Endothelial cell of umbilical vein (primary cell): Measurements from ENCODE around the gene SHISA5. TPM values are rescaled to one million over a fixed set of nuclear protein-coding genes. Genes with fewer than 3 reads are reported as not detected.
"Not testable (repeated sequence)": the region's sequence is repeated elsewhere in the genome, so short reads cannot be mapped to it uniquely, and the experiment has no call there.

ENCODE experiments used
- BruUV-seq: library from RNA; stranded (reverse); fragments of 400-500 nt; replicated peaks from 2 replicates; lab custom pipeline; 2021; lab: Mats Ljungman, UMichigan
- CTCF ChIA-PET: fragments of 300-600, 350-600 bp; sonication (Branson Sonifier 250); formaldehyde crosslinking; loops from one replicate; lab custom pipeline; 2021; ENCODE audit warnings: antibody characterized with exemption, inconsistent platforms; lab: Charles Lee
- POLR2A ChIA-PET: fragments of 300-600, 350-600 bp; sonication (Branson Sonifier 250); formaldehyde crosslinking; loops from one replicate; lab custom pipeline; 2021; ENCODE audit warnings: antibody characterized with exemption, inconsistent platforms; lab: Charles Lee
- DNase-seq: peaks from one replicate; pipeline ENCODE4 v3.0.0-alpha.2; 2011; ENCODE audit warnings: low read depth, low spot score
- FAIRE-seq: peaks from 2 replicates; lab custom pipeline; 2011; peaks lifted over from hg19 to GRCh38; lab: Jason Lieb, UNC
- H2AFZ ChIP-seq: 2 replicates; pipeline ENCODE4 v1.6.0; 2012; ENCODE audit warnings: low read depth, low read length, control low read depth, inconsistent platforms
- H3K27ac ChIP-seq: 2 replicates; pipeline ENCODE4 v1.5.1; 2011; ENCODE audit warnings: low read depth, mild to moderate bottlenecking, control low read depth, low read length, moderate library complexity; ENCODE audit not compliant: insufficient read depth
- H3K27me3 ChIP-seq, 2 experiments: 2 replicates each; pipeline versions ENCODE4 v1.6.0 to v1.6.1; 2011; ENCODE audit warnings: low read length in 2 of 2, mixed read lengths in 1 of 2; ENCODE audit not compliant: control insufficient read depth in 2 of 2, insufficient read depth in 2 of 2
- H3K36me3 ChIP-seq, 2 experiments: 2 replicates in 1 of 2; 3 replicates in 1 of 2; pipeline ENCODE4 v1.5.1; 2011; ENCODE audit warnings: low read length in 2 of 2, mild to moderate bottlenecking in 1 of 2, moderate library complexity in 1 of 2; ENCODE audit not compliant: control insufficient read depth in 2 of 2, insufficient read depth in 2 of 2; ENCODE audit errors: extremely low read depth in 1 of 2
- H3K4me1 ChIP-seq: 3 replicates; pipeline ENCODE4 v1.5.1; 2011; ENCODE audit warnings: mild to moderate bottlenecking, low read length; ENCODE audit not compliant: control insufficient read depth, insufficient read depth; ENCODE audit errors: extremely low read depth
- H3K4me2 ChIP-seq: 2 replicates; pipeline ENCODE4 v1.6.1; 2011; ENCODE audit warnings: low read length, control low read depth, mixed read lengths; ENCODE audit not compliant: insufficient read depth
- H3K4me3 ChIP-seq, 3 experiments: fragments of 200-600 bp in 1 of 3; sonication (generic), shearing (Covaris generic) in 1 of 3; replicated peaks in 1 of 3; 2 replicates each; pipeline ENCODE4 v1.5.1; 2011 to 2016; ENCODE audit warnings: control low read depth in 3 of 3, low read length in 3 of 3, mild to moderate bottlenecking in 2 of 3, inconsistent platforms in 1 of 3, low read depth in 1 of 3, moderate library complexity in 1 of 3; ENCODE audit not compliant: insufficient read depth in 1 of 3
- H3K79me2 ChIP-seq: 2 replicates; pipeline ENCODE4 v1.6.0; 2012; ENCODE audit warnings: low read length, inconsistent platforms; ENCODE audit not compliant: control insufficient read depth, insufficient read depth
- H3K9ac ChIP-seq: replicated peaks from 2 replicates; pipeline ENCODE3; 2011; ENCODE audit warnings: low read length, control low read depth; ENCODE audit not compliant: insufficient read depth; ENCODE audit errors: extremely low read depth
- H3K9me1 ChIP-seq: replicated peaks from 3 replicates; pipeline ENCODE4 v1.6.0; 2011; ENCODE audit warnings: mild to moderate bottlenecking, low read length; ENCODE audit not compliant: control insufficient read depth, insufficient read depth; ENCODE audit errors: extremely low read depth
- H3K9me3 ChIP-seq: replicated peaks from 2 replicates; pipeline ENCODE4 v1.5.1; 2012; ENCODE audit warnings: low read length, inconsistent platforms; ENCODE audit not compliant: control insufficient read depth, insufficient read depth
- H4K20me1 ChIP-seq: replicated peaks from 2 replicates; pipeline ENCODE3; 2011; ENCODE audit warnings: mild to moderate bottlenecking, low read length; ENCODE audit not compliant: control insufficient read depth, insufficient read depth; ENCODE audit errors: extremely low read depth
- CTCF ChIP-seq, 2 donors: IDR thresholded peaks; 1 replicate in 1 of 2; 2 replicates in 1 of 2; pipeline ENCODE4 v1.5.1; 2011; ENCODE audit warnings: low read length in 2 of 2, mild to moderate bottlenecking in 2 of 2, moderate library complexity in 2 of 2, control low read depth in 1 of 2, inconsistent platforms in 1 of 2, low read depth in 1 of 2; ENCODE audit not compliant: insufficient read depth in 1 of 2; ENCODE audit errors: extremely low read depth in 1 of 2
- dilution Hi-C: fragments of 300-500 bp; cut with MboI; formaldehyde crosslinking; loops from one replicate; pipeline ENCODE4 v1.15.0; 2019; ENCODE audit warnings: low sequenced_read_pairs; ENCODE audit not compliant: extremely low pct_ligation_motif_present
- intact Hi-C: fragments of 100-400 bp; cut with micrococcal nuclease; formaldehyde crosslinking; loops from one replicate; pipeline ENCODE4 v1.10.0; 2022
- polyA plus RNA-seq, 4 experiments: library from polyadenylated mRNA; depleted of rRNA in 3 of 4; stranded (reverse) in 3 of 4; unstranded in 1 of 4; fragments of >200 nt; gene quantifications; 2 replicates each; pipeline versions ENCODE4 v1.2.1 to v1.2.3, GENCODE V29; 2011 to 2012; ENCODE audit warnings: missing spikeins in 1 of 4
- total RNA-seq: library from RNA; stranded (reverse); gene quantifications from 2 replicates; pipeline ENCODE4 v1.2.3, GENCODE V29; 2021

Gene SHISA5
- total and polyA plus RNA-seq, 2 donors (not counting 3 experiments of a cell fraction or from before 2014, with no cell fraction given): 205 to 320 TPM

- dilution Hi-C loops: no loop called here
- Histone ChIP-seq H3K9me3 (no peaks in the 10 kb centered on the region), H2AFZ (no peak overlapping the region), H3K4me1 (no peaks in the 10 kb centered on the region), H3K27me3 (no peaks in the 10 kb centered on the region), H3K4me3 (no peak overlapping the region), H3K27ac (no peak overlapping the region), H3K4me2 (no peak overlapping the region), H3K9ac (no peak overlapping the region), H3K9me1 (no peaks in the 10 kb centered on the region), H3K79me2 (no peaks in the 10 kb centered on the region), H4K20me1 (no peaks in the 10 kb centered on the region), H3K36me3 (peaks cover 0 to 4% of the 10 kb centered on the region in 2 experiments)
- intact Hi-C loops: no loop called here
- DNase-seq: no peak
- peak; percentile 55 for FAIRE-seq
- POLR2A ChIA-PET: no interaction called here
- no peak for TF ChIP-seq CTCF (IDR thresholded peaks at IDR 0.05; ENCODE audit: extremely low read depth in 1 of 2, insufficient read depth in 1 of 2, low read depth in 1 of 2, low read length in 2 of 2)
- BruUV-seq: no TSS peak
- CTCF ChIA-PET: no interaction called here
Observed at GRCh38 chr3:48486952-48487351, 17.0 kb downstream of the SHISA5 start.

GRCh38 chr3:48482822-48483221 is 21.2 kb downstream of the SHISA5 start:
- H3K27me3 ChIP-seq, H3K36me3 ChIP-seq, H3K9me3 ChIP-seq, H3K9ac ChIP-seq, H3K79me2 ChIP-seq, DNase-seq, H3K27ac ChIP-seq, POLR2A ChIA-PET, H3K4me1 ChIP-seq, dilution Hi-C loops, H4K20me1 ChIP-seq, H3K9me1 ChIP-seq, H3K4me2 ChIP-seq, intact Hi-C loops, H2AFZ ChIP-seq, H3K4me3 ChIP-seq, BruUV-seq, FAIRE-seq: not testable (repeated sequence)
- CTCF ChIA-PET: interaction anchor here (1.0 to 1.6 kb wide), 3 partner anchors 10 to 66 kb away, joined by 3 to 10 read pairs (median 5); no protein-coding TSS in a partner anchor

DNA sequence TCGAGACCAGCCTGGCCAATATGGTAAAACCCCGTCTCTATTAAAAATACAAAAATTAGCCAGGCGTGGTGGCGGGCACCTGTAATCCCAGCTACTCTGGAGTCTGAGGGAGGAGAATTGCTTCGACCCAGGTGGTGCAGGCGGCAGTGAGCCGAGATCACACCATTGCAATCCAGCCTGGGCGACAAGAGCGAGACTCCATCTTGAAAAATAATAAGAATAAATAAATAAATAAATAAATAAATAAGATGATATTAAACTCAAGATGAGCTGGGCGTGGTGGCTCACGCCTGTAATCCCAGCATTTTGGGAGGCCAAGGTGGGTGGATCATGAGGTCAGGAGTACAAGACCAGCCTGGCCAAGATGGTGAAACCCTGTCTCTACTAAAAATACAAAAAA is 23.1 kb downstream of the SHISA5 start:
- dilution Hi-C loops, POLR2A ChIA-PET, H3K27ac ChIP-seq, H2AFZ ChIP-seq, H3K4me2 ChIP-seq, H3K9me3 ChIP-seq, DNase-seq, BruUV-seq, intact Hi-C loops, H3K9ac ChIP-seq, H3K36me3 ChIP-seq, H3K9me1 ChIP-seq, H4K20me1 ChIP-seq, H3K27me3 ChIP-seq, H3K79me2 ChIP-seq, H3K4me1 ChIP-seq, H3K4me3 ChIP-seq, FAIRE-seq: not testable (repeated sequence)
- CTCF ChIA-PET: interaction anchor here (1.0 kb wide), 1 partner anchor 45 kb away, joined by 3 read pairs; no protein-coding TSS in a partner anchor
